ENCODE results near the gene ELAVL1.

Gene ELAVL1

GRCh38 chr19:7983995-7984837 is 21.2 kb downstream of the ELAVL1 start:
- no peak for DNase-seq

GRCh38 chr19:7983286-7983950 is 22.0 kb downstream of the ELAVL1 start:
- no peak for DNase-seq

DNA sequence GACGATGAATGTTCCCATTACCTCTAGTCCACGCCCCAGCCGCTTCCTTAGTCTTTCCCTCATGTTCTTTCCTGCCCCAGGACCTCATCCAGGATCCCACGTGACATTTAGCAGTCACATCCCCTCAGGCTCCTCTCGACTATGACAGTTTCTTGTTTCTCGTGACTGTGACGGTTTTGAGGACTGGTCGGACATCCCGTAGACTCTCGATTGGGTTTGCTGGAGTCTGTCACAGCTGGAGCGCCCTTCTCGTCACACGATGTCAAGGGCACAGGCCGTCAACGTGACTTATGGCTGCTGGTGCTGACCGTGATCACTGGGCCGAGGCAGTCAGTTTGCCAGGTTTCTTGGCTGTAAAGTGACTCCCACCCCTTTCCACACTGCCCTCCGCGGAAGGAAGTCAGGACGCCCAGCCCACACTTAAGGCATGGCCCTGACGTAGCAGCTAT is 22.8 kb downstream of the ELAVL1 start:
- no peak for DNase-seq

DNA sequence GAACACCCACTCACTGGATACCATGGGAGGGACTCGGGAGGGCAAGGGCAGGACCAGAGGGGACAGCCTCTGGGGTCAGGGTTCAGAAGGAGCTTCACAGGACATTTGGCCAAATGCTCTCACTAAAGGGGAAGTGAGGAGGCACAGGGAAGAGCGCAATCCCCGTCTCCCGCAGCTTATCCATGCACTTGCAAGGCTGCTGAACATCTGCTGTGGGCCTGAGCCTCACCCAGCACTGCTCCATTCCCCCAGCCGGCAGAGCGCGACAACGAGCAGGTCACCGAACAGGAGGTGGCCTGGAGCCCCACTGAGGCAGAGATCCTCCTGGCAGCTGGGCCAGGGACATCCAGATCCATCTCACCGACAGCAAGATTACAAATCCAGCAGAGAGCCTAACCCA is 23.3 kb downstream of the ELAVL1 start:
- no peak for DNase-seq

DNA sequence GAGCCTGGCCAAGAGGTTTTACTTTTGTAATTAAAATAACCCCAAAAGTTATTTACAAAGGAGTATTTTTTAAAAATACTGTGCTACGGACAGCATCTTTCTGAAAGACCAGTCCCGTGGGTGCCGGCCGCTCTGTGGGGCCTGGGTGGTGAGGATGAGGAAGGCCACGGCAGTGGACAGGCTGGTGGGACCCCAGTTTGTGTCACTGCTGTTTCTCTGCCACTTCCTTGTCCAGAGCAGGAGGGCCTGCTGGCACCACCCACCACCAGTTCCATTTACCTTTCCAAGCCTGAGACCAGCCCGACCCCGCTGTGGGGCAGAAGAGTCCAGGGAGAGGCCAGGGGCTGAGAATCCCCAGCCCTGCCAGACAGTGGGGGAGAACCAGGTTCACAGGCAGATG is 23.8 kb downstream of the ELAVL1 start:
- DNase-seq, result no peak

GRCh38 chr19:7981199-7981598 is 24.2 kb downstream of the ELAVL1 start:
- DNase-seq, result no peak

- no peak for DNase-seq
Measured at GRCh38 chr19:7980635-7981121, 24.8 kb downstream of the ELAVL1 start.

DNA sequence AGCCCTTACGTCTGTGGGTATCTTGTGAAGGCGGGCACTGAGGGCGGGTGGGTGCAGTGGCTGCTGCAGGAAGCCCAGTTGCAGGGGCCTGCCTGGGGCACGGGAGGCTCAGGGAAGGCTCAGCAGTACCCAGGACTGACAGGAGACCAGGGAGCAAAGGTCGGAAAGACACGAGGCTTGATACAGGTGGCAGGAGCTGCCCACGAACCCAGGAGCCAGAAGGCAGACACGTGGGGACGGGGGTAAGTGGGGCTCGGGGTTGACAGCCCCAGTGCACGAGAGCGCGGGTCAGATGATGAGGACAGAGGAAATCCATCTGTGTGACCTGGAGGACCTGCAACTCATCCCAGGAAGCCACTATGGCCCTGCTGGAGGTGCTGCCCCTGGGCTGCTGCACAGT is 25.3 kb downstream of the ELAVL1 start:
- DNase-seq, result no peak

GRCh38 chr19:7979559-7979958 is 25.9 kb downstream of the ELAVL1 start:
- DNase-seq, result no peak

DNA sequence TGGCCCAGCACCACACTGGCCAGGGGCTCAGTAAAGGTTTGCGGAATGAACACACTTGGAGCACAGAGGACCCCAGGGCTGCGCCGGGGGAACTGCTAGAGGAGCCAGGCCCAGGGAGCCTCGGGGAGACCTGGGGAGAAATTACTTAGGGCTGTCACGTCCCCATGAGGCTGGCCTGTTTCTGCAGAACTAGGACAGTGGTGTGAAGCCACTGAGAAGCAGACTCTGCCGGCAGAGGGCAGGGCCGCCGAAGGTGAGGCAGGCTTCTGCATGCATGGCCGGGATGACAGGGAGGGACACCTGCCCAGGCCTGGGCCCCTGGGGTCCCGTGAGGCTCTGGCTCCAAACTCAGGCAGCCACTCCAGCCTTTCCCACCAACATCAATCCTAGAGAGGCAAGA is 26.4 kb downstream of the ELAVL1 start:
- DNase-seq, result no peak

DNA sequence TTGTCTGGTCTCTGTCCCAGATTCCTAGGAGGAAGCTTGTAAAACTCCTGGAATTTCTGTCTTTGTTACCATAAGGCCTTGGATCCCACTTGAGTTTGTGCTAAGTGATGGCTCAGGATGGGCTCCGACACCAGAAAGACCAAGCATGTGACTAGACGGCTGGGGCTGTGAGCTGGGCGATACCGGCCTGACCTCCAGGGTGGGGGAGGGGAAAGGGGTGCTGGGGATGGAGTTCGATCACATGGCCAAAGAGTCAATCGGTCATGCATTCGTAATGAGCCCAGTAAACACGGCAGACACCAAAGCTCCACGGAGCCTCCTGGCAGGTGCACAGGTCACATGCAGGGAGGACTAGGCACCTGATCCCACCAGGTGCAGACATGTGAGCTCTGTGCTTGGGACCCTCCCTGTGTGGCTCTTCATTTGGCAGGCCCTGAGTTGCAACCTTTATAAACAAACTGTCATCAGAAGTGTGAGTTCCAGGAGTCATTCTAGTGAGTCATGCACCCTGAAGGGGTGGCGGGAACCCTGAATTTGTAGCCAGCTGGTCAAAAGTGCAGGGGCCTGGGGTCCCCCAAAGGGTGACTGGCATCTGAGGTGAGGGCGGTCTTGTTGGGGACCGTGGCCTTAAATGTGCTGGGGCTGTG is 27.1 kb downstream of the ELAVL1 start:
- no peak for DNase-seq

GRCh38 chr19:7977723-7978040 is 27.8 kb downstream of the ELAVL1 start:
- no peak for DNase-seq

DNA sequence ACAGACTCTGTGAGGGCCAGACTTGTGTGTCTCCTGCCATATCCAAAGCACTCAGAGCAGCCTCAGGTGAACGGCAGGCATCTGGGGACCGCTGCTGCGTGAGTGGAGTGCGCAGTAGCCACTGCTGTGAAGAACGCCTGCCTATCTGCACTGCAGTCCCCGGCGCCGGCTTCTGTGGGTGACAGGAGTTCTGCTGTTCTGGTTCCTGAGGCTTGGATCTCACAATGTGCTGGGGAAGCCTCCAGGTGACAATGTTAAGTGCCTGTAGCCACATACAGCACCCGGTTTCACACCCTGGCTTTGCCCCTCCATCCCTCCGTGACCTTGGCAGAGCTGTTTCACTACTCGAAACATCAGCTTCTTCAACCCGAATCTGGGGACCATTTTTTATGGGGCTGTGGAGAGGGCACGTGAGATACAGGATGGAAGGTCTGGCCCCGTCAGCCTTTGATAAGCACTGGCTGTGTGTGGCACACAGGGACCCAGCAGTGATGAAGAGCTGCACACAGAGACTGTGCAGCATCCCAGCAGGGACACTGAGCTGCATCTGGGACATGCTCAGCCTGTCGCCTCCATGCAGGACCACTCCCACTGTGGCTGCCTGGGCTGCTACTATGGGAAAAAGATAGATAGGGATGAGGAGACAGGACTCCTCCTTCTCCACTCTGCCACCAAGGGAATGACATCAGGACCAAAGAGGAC is 28.3 kb downstream of the ELAVL1 start:
- DNase-seq, result no peak

- DNase-seq, result no peak
Measured at GRCh38 chr19:7976461-7976860, 29.0 kb downstream of the ELAVL1 start.

DNA sequence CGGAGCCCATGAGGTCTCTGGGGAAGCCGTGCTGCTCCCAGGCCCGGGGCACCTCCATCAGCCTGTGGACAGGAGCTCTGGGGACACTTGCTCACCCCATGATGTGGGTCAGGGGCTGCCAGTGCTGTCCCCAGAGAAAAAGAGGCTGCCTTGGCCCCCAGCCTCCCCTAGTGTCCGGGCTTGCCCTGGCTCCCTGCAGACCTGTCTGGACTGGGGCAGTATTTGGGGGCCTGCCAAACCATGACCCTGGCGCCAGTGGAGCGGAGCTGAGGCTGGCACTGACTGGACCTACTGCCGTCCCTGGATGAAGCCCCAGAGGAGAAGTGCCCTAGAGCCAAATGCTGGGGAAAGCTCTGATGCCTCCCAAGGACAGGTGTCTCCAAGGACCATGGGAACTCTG is 30.4 kb downstream of the ELAVL1 start:
- no peak for DNase-seq

DNA sequence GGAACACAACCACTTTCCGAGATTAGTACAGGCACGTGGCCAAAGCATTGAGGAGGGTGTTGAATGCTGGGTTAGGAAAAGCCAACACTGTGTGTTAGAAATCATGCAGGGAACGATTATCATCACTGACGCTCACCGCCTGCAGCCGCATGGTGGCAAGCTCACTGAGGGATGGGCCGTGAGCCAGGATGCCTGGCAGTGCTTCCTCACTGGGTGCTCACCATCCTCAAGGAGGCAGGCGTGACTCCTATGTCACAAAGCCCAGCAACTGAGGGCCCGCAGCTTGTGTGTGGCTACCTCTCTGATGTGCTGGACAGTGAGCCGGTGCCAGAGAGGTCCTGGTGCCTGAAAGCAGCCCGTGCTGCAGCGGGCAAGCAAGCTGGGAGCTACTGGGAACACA is 31.6 kb downstream of the ELAVL1 start:
- DNase-seq, result no peak

DNA sequence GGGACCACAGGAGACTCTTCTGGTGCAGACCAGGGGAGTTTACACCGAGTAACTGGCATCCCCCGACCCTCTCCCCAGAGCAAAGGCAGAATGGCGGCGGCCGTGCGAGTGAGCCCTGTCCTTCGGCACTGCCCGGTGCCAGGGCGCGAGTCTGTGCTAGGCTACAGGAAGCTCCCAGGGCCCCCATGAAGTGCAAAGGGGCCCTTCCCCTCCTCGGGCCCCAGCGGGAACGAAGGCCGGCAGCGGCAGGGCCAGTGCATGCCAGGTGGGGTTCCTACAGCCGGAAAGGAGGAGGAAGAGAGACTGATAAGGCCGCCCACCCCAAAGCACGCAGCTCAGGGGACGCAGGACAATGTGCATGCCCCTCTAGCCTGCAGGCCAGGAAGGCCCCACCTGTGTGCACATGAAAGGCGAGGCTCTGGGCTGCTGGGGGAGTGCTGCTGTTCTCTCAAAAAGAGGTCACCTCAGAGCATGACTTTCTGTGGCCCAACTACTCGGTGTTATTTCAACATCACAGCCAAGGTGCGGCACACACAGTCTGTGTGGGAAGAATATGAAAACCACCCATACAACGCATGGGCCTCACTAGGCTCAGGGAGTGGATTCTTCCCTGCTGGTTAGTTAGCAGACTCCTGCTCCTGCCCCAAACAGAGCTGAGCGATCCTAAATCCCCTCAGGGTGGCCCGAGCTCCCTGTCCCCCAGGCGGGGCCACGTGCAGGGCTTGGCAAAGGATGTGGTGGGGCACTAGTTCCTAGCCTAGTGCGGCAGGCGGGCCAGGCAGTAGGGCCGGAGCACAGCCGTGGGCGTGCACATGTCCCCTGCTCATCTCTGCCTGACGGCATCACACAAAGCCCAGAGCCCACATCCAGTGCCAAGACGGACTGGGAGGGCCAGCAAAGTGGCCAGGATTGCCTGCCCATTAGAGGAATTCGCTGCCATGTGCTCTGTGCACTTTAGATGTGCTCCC is 33.6 kb downstream of the ELAVL1 start:
- no peak for DNase-seq

DNA sequence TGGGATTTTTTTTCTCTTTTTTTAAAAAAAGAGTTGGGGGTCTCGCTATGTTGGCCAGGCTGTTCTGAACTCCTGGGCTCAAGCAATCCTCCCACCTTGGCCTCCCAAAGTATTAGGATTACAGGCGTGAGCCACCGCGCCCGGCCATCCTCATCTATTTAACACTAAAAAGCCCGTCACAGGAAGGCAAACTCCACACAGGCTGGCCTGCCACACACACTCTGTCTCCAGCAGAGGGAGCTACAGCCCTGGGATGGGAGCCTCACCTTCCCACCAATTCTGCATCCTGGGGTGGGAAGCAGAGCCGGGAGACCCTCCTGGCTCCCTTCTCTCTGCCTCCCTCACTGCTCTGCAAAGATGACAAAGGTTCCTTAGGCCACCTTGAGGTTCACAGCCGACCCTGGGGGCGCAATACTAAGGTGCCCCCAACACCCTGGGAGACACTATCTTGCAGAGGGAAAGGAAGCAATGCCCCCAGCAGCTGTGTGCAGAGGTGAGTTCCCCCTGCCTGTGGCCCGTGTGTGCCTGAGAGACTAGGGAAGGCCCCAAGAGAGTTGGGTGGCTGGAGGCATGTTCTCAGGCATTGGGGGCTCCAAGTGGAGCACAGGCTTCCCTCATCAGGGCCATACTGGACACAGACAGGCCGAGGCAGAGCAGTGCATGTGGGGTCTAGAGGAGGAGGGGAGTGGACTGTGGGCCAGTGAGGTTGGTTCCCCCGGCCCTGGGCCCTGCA is 34.6 kb downstream of the ELAVL1 start:
- DNase-seq, result no peak

- no peak for DNase-seq
Measured at GRCh38 chr19:7969555-7969939, 35.9 kb downstream of the ELAVL1 start.

- no peak for DNase-seq
Measured at GRCh38 chr19:7968796-7969554, 36.5 kb downstream of the ELAVL1 start.
